ENCODE results near the gene ERFL. TPM values are rescaled to one million over a fixed set of nuclear protein-coding genes. Genes with fewer than 3 reads are reported as not detected.
"Not testable (repeated sequence)": the region's sequence is repeated elsewhere in the genome, so short reads cannot be mapped to it uniquely, and the experiment has no call there.

The ERFL gene
- total RNA-seq, 2 donors from 2014 or later = not detected

- Histone ChIP-seq H3K27me3 (peaks cover 16 to 19% of the 10 kb centered on the region in 2 donors), H3K4me1 (peaks cover 0 to 12% of the 10 kb centered on the region in 2 donors), H3K4me3 (no peak overlapping the region), H3K9me3 (no peaks in the 10 kb centered on the region), H3K27ac (no peak overlapping the region), H3K36me3 (no peaks in the 10 kb centered on the region)
- no peak for DNase-seq (ENCODE audit: low spot score)
- TF ChIP-seq, protein P1, sequence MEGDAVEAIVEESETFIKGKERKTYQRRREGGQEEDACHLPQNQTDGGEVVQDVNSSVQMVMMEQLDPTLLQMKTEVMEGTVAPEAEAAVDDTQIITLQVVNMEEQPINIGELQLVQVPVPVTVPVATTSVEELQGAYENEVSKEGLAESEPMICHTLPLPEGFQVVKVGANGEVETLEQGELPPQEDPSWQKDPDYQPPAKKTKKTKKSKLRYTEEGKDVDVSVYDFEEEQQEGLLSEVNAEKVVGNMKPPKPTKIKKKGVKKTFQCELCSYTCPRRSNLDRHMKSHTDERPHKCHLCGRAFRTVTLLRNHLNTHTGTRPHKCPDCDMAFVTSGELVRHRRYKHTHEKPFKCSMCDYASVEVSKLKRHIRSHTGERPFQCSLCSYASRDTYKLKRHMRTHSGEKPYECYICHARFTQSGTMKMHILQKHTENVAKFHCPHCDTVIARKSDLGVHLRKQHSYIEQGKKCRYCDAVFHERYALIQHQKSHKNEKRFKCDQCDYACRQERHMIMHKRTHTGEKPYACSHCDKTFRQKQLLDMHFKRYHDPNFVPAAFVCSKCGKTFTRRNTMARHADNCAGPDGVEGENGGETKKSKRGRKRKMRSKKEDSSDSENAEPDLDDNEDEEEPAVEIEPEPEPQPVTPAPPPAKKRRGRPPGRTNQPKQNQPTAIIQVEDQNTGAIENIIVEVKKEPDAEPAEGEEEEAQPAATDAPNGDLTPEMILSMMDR (IDR thresholded peaks at IDR 0.05) = no peak
Measured at GRCh38 chr19:41915776-41916414, 12.4 kb downstream of the ERFL start.

- peaks cover 16 to 19% of the 10 kb centered on the region in 2 donors for H3K27me3 ChIP-seq
- H3K27ac ChIP-seq = no peak overlapping the region
- no peak for DNase-seq (ENCODE audit: low spot score)
- no peaks in the 10 kb centered on the region for H3K36me3 ChIP-seq
- no peaks in the 10 kb centered on the region for H3K9me3 ChIP-seq
- peaks cover 0 to 12% of the 10 kb centered on the region in 2 donors for H3K4me1 ChIP-seq
- TF ChIP-seq, protein P1 (IDR thresholded peaks at IDR 0.05) = no peak
- no peak overlapping the region for H3K4me3 ChIP-seq
Measured at GRCh38 chr19:41915021-41915775, 13.1 kb downstream of the ERFL start.

GRCh38 chr19:41914424-41914834 is 13.8 kb downstream of the ERFL start:
- Histone ChIP-seq H3K27me3 (peaks cover 16 to 19% of the 10 kb centered on the region in 2 donors), H3K4me1 (peaks cover 0 to 12% of the 10 kb centered on the region in 2 donors)
- not testable (repeated sequence) for H3K27ac ChIP-seq; H3K9me3 ChIP-seq; H3K4me3 ChIP-seq; H3K36me3 ChIP-seq; DNase-seq (ENCODE audit: low spot score)

- DNase-seq (ENCODE audit: low spot score) = no peak
- H3K27ac ChIP-seq = no peak overlapping the region
- TF ChIP-seq, protein P1 (IDR thresholded peaks at IDR 0.05) = no peak
Measured at GRCh38 chr19:41913538-41914423, 14.5 kb downstream of the ERFL start.

GRCh38 chr19:41912899-41913537 is 15.2 kb downstream of the ERFL start:
- no peak for DNase-seq (ENCODE audit: low spot score)
- TF ChIP-seq, protein P1 (IDR thresholded peaks at IDR 0.05) = no peak
- peaks cover 0 to 12% of the 10 kb centered on the region in 2 donors for H3K4me1 ChIP-seq
- no peak overlapping the region for H3K4me3 ChIP-seq
- no peak overlapping the region for H3K27ac ChIP-seq
- H3K27me3 ChIP-seq = peaks cover 10 to 19% of the 10 kb centered on the region in 2 donors
- H3K9me3 ChIP-seq = no peaks in the 10 kb centered on the region
- H3K36me3 ChIP-seq = no peaks in the 10 kb centered on the region

More at GRCh38 chr19:41913538-41914423, 14.5 kb downstream of the ERFL start:
- Histone ChIP-seq H3K4me1 (peaks cover 0 to 12% of the 10 kb centered on the region in 2 donors), H3K27me3 (peaks cover 13 to 19% of the 10 kb centered on the region in 2 donors), H3K9me3 (no peaks in the 10 kb centered on the region), H3K36me3 (no peaks in the 10 kb centered on the region), H3K4me3 (no peak overlapping the region)

Measured in right atrium auricular region (tissue), 2 donors.